HL-60 (cell line): ENCODE data around the gene RTP1.
"Not testable (repeated sequence)": the region's sequence is repeated elsewhere in the genome, so short reads cannot be mapped to it uniquely, and the experiment has no call there.

Source experiments
- DNase-seq, 2 experiments: peaks; one replicate each; pipeline ENCODE4 v3.0.0-alpha.2; 2010 to 2020; ENCODE audit warnings: low read depth in 1 of 2, low spot score in 1 of 2
- H3K27ac ChIP-seq: fragments of 250-450 bp; sonication (Bioruptor Pico); replicated peaks from 2 replicates; pipeline ENCODE4 v1.5.1; 2020; ENCODE audit warnings: mild to moderate bottlenecking, moderate library complexity
- H3K27me3 ChIP-seq: fragments of 250-450 bp; sonication (Bioruptor Pico); 2 replicates; pipeline ENCODE4 v1.5.1; 2021; ENCODE audit warnings: mild to moderate bottlenecking, moderate library complexity; ENCODE audit not compliant: insufficient read depth, poor library complexity, severe bottlenecking
- H3K4me3 ChIP-seq: replicated peaks from 2 replicates; pipeline ENCODE4 v1.5.1; 2011; ENCODE audit warnings: mild to moderate bottlenecking, control low read depth, low read length; ENCODE audit not compliant: insufficient read depth
- CTCF ChIP-seq: IDR thresholded peaks from one replicate; pipeline ENCODE4 v1.5.1; 2011; ENCODE audit warnings: low read length, control low read depth, inconsistent platforms; ENCODE audit not compliant: insufficient read depth
- GABPA ChIP-seq: IDR thresholded peaks from 2 replicates; pipeline ENCODE4 v1.6.1; 2012; ENCODE audit warnings: low read depth
- POLR2AphosphoS5 ChIP-seq: IDR thresholded peaks from 2 replicates; pipeline ENCODE4 v1.6.1; 2012; ENCODE audit warnings: low read depth
- REST ChIP-seq: IDR thresholded peaks from 2 replicates; pipeline ENCODE4 v1.6.1; 2012; ENCODE audit warnings: low read depth; ENCODE audit not compliant: insufficient replicate concordance
- SPI1 ChIP-seq: IDR thresholded peaks from 2 replicates; pipeline ENCODE4 v1.6.1; 2012; ENCODE audit warnings: low read depth, mild to moderate bottlenecking, borderline replicate concordance

Gene RTP1

GRCh38 chr3:187193181-187193580, 4.1 kb upstream of the RTP1 start:
- no peak overlapping the region for H3K4me3 ChIP-seq
- no peak for DNase-seq
- peaks cover 2% of the 10 kb centered on the region for H3K27me3 ChIP-seq
- H3K27ac ChIP-seq: no peak overlapping the region
- TF ChIP-seq CTCF (no peak), REST (no peak), SPI1 (no peak), POLR2AphosphoS5 (no peak), GABPA (no peak)

GRCh38 chr3:187196573-187197334, 532 bp upstream of the RTP1 start:
- TF ChIP-seq SPI1 (no peak), POLR2AphosphoS5 (no peak), CTCF (no peak), GABPA (no peak), REST (no peak)
- Histone ChIP-seq H3K27ac (no peak overlapping the region), H3K27me3 (no peaks in the 10 kb centered on the region), H3K4me3 (no peak overlapping the region)
- DNase-seq: no peak

- TF ChIP-seq CTCF (no peak), REST (no peak), GABPA (no peak), POLR2AphosphoS5 (no peak), SPI1 (no peak)
- H3K4me3 ChIP-seq: no peak overlapping the region
- no peak overlapping the region for H3K27ac ChIP-seq
- DNase-seq: no peak
- no peaks in the 10 kb centered on the region for H3K27me3 ChIP-seq
These were observed 1.2 kb downstream of the RTP1 start for GRCh38 chr3:187198490-187198889.

- not testable (repeated sequence) for H3K27me3 ChIP-seq, DNase-seq, H3K27ac ChIP-seq, H3K4me3 ChIP-seq
These were observed 2.3 kb downstream of the RTP1 start for GRCh38 chr3:187199463-187200050.
